Measurements from ENCODE around the gene EIF2AK3. TPM values are rescaled to one million over a fixed set of nuclear protein-coding genes. Genes with fewer than 3 reads are reported as not detected.

EIF2AK3 gene
- total RNA-seq, 1 experiment from 2014 or later, result 19.3 TPM

DNA sequence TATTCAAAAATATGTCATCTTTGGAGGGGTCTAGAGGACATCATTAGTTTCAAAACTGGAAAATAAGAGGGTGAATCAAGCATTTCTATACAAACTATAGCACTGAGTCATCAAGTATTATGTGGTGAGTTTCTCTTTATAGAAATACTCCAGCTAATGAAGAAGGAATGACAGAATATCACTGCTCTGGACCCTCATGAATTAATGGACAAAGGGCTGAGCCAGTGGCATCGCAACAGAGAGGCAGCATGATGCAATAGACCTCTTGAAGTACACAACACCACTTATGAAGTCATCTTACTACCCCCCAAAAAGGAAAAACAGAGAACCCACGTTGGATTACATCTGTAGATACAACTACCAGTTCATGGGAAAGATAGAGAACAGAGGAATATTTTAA, 27.4 kb upstream of the EIF2AK3 start:
- no peak overlapping the region for H4K91ac ChIP-seq (ENCODE audit: insufficient read length, low read depth, low read length)
- TF ChIP-seq, protein P1, sequence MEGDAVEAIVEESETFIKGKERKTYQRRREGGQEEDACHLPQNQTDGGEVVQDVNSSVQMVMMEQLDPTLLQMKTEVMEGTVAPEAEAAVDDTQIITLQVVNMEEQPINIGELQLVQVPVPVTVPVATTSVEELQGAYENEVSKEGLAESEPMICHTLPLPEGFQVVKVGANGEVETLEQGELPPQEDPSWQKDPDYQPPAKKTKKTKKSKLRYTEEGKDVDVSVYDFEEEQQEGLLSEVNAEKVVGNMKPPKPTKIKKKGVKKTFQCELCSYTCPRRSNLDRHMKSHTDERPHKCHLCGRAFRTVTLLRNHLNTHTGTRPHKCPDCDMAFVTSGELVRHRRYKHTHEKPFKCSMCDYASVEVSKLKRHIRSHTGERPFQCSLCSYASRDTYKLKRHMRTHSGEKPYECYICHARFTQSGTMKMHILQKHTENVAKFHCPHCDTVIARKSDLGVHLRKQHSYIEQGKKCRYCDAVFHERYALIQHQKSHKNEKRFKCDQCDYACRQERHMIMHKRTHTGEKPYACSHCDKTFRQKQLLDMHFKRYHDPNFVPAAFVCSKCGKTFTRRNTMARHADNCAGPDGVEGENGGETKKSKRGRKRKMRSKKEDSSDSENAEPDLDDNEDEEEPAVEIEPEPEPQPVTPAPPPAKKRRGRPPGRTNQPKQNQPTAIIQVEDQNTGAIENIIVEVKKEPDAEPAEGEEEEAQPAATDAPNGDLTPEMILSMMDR (conservative IDR thresholded peaks at IDR 0.05), result no peak
- H3K4ac ChIP-seq (ENCODE audit: low read depth, low read length), result no peak overlapping the region
- H3K36me3 Mint-ChIP-seq (ENCODE audit: insufficient read depth in 1 of 3, low read depth in 3 of 3), result no peaks in the 10 kb centered on the region
- no peak overlapping the region for H2BK15ac ChIP-seq (ENCODE audit: low read depth, low read length)
- no peak overlapping the region for H3K14ac ChIP-seq (ENCODE audit: insufficient read depth, low read length)
- H3K9ac ChIP-seq (ENCODE audit: extremely low read depth, insufficient read length, low read length), result no peak overlapping the region
- no peak overlapping the region for H3K56ac ChIP-seq (ENCODE audit: insufficient read length, low read depth, low read length)
- H4K8ac ChIP-seq (replicated peaks; ENCODE audit: insufficient read length, low read depth, low read length), result no peak overlapping the region
- H4K5ac ChIP-seq (ENCODE audit: insufficient read length, low read depth, low read length), result no peak overlapping the region
- H2BK12ac ChIP-seq (ENCODE audit: insufficient read length, low read depth, low read length), result no peak overlapping the region
- WGBS (ENCODE audit: extremely low coverage, insufficient read length, low lambda C conversion rate), result no CpG with 5 or more reads among the region's 2 CpGs
- H2AFZ ChIP-seq (ENCODE audit: low read length), result no peak overlapping the region
- no peak overlapping the region for H3K18ac ChIP-seq (ENCODE audit: insufficient read length, low read depth, low read length)
- no peak overlapping the region for H2BK120ac ChIP-seq (ENCODE audit: low read depth, low read length, poor library complexity, severe bottlenecking)
- no peaks in the 10 kb centered on the region for H3K23me2 ChIP-seq (ENCODE audit: insufficient read length, low read depth, low read length, poor library complexity, severe bottlenecking)
- H3K4me3 Mint-ChIP-seq, result no peak overlapping the region
- no peak overlapping the region for H2BK5ac ChIP-seq (ENCODE audit: insufficient read length, low read length)
- H3K27me3 ChIP-seq (ENCODE audit: insufficient read depth, low read length), result no peaks in the 10 kb centered on the region
- H3K79me1 ChIP-seq (ENCODE audit: insufficient read depth, low read depth, low read length, poor library complexity, severe bottlenecking), result no peaks in the 10 kb centered on the region
- H3K23ac ChIP-seq (ENCODE audit: insufficient read length, low read depth, low read length), result no peak overlapping the region
- H3K4me2 ChIP-seq (ENCODE audit: insufficient read depth, insufficient read length, low read length), result no peak overlapping the region
- no peak overlapping the region for H3K27ac Mint-ChIP-seq
- H3K27me3 Mint-ChIP-seq (ENCODE audit: low read depth), result peaks cover 1% of the 10 kb centered on the region; the same call in 1 of the 2 replicates
- no peaks in the 10 kb centered on the region for H4K20me1 ChIP-seq (ENCODE audit: control insufficient read depth, insufficient read depth, insufficient read length)
- no peak overlapping the region for H2AK5ac ChIP-seq (ENCODE audit: insufficient read length, low read length)
- no peak overlapping the region for H2BK20ac ChIP-seq (ENCODE audit: low read depth, low read length, poor library complexity, severe bottlenecking)
- no peak for DNase-seq
- peaks cover 15 to 18% of the 10 kb centered on the region in 2 experiments for H3K4me1 Mint-ChIP-seq
- H3K9me3 ChIP-seq (ENCODE audit: control insufficient read depth, low read depth, low read length), result no peaks in the 10 kb centered on the region
- no peak overlapping the region for H3K27ac ChIP-seq (ENCODE audit: insufficient read length, low read depth, low read length)
- H3K79me2 ChIP-seq (ENCODE audit: insufficient read depth, low read length), result no peaks in the 10 kb centered on the region
- no peak overlapping the region for H3T11ph ChIP-seq (ENCODE audit: low read length)
- peaks cover 0 to 2% of the 10 kb centered on the region in 2 experiments; a peak in 1 of 5 replicates for H3K9me3 Mint-ChIP-seq
- H3K4me1 ChIP-seq (ENCODE audit: insufficient read depth, low read length), result peaks cover 6% of the 10 kb centered on the region; the same call in 1 of the 2 replicates
